ENCODE results near the gene RUFY3.
"Not testable (repeated sequence)": the region's sequence is repeated elsewhere in the genome, so short reads cannot be mapped to it uniquely, and the experiment has no call there.

Gene RUFY3

DNA sequence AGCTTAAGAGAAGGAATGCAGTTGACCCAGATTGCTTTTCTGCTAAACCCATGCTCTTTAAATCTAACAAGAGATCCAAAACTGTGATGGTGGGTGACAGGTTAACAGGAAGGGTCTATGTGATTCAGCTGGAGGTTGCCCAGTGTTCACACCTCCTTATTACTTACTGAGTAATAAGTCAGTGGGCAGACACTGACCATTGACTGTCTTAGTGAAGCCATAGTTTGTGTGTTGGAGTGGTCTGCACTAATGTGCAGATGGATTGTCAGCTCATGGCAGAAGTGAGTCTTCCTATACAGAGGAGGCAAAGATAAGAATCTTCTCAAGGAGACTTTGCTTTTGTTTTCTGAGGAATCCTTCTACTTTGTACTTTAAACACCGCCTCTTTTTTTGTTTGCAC lies 15.2 kb upstream of the RUFY3 start:
- no peak for DNase-seq

GRCh38 chr4:70709611-70710205 lies 12.1 kb upstream of the RUFY3 start:
- DNase-seq: no peak

DNA sequence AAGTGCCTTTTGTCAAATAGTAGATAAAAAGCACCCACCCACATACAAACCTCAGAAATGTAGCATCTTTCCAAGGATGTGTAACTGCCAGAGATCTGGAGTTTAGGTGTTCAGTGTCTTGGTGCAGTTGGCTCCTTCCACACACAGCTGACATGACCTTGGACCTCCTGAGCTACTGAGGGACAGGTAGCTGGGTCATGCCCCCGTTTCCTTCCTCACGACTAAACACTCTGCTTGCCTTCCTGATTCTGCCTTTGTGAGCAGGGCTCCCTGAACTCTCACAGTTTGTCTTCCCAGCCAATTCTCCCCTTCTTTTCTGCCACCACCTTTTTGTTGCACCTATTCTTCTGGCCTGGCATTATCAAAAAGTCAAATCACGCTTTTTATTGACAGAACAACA lies 10.2 kb upstream of the RUFY3 start:
- no peak for DNase-seq

DNA sequence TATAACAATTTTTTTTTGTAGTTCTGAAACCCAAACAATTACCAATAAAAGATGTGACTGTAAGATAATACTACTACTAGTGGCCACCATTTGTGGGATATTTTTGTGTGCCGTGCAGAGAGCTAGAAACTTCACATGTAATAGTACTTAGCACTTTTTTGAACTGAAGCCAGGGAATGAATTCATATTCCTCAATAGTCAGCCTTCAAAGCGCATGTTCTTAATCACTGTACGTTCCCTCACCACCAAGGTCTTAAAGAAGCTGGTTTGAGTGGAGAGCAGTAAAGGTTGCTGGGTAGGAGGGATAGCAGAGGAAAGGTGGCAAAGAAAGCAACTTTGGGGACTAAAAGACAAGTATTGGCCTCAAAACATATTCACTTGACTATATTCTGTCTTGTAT lies 9.6 kb upstream of the RUFY3 start:
- no peak for DNase-seq

- DNase-seq: no peak
These were observed 8.9 kb upstream of the RUFY3 start for GRCh38 chr4:70712604-70713452.

GRCh38 chr4:70713453-70714078 lies 8.2 kb upstream of the RUFY3 start:
- DNase-seq: no peak

- DNase-seq: no peak
These were observed 7.5 kb upstream of the RUFY3 start for GRCh38 chr4:70714079-70714887.

GRCh38 chr4:70715097-70715496 lies 6.7 kb upstream of the RUFY3 start:
- DNase-seq: no peak

- DNase-seq: no peak
These were observed 2.8 kb upstream of the RUFY3 start for GRCh38 chr4:70718811-70719604.

GRCh38 chr4:70722199-70722791 lies 531 bp downstream of the RUFY3 start:
- DNase-seq: peak in 2 of 4 experiments; percentile 1 to 9

DNA sequence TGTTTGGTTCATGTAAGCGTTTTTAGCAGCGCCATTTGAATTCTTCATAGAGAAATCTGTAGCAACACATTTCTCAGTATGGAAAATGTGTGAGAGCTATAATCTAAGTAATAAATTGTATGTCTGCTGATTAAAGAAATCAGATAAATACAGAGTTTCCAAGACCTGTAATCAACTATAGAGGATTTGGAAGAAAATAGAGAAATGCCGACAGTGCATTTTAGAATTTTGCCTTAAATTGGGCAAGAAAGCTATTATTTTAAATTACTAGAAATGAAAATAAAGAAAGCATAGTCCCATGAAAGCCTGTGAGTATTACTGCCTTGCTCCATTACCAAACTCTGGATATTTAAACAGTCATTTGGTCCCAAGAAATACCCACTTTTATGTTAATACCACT lies 2.7 kb downstream of the RUFY3 start:
- no peak for DNase-seq

- no peak for DNase-seq
These were observed 3.9 kb downstream of the RUFY3 start for GRCh38 chr4:70725633-70726032.

DNA sequence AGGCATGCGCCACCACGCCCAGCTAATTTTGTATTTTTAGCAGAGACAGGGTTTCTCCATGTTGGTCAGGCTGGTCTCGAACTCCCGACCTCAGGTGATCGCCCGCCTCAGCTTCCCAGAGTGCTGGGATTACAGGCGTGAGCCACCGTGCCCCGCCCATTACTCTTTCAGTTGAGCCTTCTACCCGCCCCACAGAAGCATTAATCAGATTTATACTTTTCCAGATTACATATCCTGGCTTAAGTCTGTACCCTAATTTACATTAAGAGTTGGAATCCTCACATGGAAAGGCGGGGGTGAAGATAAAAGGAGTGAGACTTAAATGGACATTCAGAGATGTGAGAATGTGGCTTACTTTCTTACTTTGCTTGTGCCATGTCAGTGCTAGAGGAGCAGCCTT lies 4.8 kb downstream of the RUFY3 start:
- not testable (repeated sequence) for DNase-seq

DNA sequence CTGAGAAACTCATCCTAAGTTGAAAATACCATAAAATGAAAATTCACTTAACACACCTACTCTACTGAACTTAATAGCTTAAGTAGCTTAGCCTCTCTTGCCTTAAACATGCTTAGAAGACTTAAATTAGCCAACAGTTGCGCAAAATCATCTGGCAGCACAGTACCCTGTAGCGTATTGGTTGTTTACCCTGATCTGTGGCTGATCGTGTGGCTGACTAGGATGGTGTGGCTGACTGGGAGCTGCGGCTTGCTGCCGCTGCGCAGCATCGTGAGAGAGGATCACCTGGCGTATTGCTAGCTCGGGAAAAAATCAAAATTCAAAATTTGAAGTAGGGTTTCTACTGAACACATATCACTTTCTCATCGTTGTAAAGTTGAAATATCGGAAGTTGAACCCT lies 6.3 kb downstream of the RUFY3 start:
- DNase-seq: no peak

- not testable (repeated sequence) for DNase-seq
These were observed 11.1 kb downstream of the RUFY3 start for GRCh38 chr4:70732878-70733277.

DNA sequence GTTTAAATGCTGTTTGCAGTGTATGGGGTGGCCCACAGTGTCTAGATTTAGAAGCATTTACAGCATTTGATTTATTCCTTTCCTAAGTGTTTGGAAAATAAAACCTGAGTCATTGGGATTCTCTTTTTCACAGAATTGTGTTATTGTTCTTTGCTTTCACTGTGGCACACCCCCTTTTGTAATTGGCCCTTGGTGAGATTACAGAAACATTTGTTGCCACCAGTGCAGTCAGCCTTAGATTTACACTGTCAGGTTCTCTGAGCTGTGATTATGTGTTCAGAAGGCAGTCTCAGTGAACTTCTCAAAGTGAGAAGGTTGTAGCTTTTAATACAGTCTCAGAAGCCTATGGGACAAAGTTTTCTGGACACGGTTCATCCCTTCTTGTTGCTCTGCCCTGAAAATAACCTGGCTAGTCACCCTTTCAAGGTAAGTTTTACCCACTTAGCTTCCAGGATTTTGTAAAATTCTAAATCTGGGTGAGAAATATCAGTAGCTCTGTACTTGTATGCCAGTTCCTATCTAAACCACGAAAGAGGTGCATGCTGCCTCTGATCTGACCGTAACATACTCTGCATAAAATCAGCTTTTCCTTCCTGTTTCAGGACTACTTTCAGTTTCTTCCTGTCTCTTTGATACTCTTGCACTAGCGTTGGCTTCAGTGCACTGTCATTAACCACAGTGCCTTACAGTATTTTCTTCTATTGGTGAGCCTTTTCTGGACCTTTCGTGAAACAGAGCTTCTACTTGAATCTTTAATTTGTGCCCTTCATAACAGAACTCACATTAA lies 12.6 kb downstream of the RUFY3 start:
- DNase-seq: no peak

DNA sequence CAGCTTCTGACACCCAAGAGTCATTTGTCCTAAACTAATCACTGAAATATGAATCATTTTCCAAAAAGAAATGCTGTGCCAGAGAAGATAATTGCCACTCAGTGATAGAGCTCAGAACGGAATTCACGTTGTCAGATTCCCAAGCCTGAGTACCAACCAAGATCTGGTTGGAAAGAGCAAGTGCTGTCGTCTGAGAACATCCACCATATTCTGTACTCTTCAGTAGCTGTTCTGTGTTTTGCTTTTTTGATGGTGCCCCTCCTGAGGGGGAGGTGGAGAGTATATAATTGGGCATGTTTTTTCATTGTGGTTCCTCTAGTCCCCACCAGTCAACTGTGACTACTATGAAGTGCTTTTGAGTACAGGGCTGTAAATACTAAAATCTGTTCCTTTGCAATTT lies 13.2 kb downstream of the RUFY3 start:
- DNase-seq: no peak

- DNase-seq: not testable (repeated sequence)
These were observed 14.2 kb downstream of the RUFY3 start for GRCh38 chr4:70735915-70736314.

- DNase-seq: no peak
These were observed 15.2 kb downstream of the RUFY3 start for GRCh38 chr4:70737006-70737405.

DNA sequence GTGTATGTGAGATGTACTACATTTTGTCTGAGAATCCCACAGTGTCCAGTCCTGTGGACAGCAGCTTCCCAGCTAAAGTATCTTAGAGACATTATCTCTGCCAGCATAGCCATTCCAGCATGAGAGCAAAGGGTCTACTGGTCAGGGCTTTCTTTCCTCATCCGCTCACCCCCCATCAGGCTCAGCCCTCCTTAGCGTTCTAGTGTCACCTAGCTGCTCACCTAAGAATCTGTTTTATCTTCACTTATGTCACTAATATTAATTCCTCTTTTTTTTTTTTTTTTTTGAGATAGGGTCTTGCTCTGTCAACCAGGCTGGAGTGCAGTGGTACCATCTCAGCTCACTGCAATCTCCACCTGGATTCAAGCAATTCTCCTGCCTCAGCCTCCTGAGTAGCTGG lies 15.6 kb downstream of the RUFY3 start:
- no peak for DNase-seq

All from activated naive CD4-positive, alpha-beta T cell (primary cell).